Lower leg skin (tissue), 3 donors: ENCODE measurements around the gene F2RL1.

Experiments
- CTCF ChIP-seq, 3 donors: fragments of 450-650 bp; IDR thresholded peaks; one replicate each; pipeline ENCODE4 v1.5.1; 2016; ENCODE audit warnings: antibody characterized with exemption in 3 of 3, mild to moderate bottlenecking in 3 of 3, moderate library complexity in 2 of 3
- POLR2A ChIP-seq, 2 donors: fragments of 450-650 bp; IDR thresholded peaks; one replicate each; pipeline ENCODE4 v1.6.1; 2016 to 2017; ENCODE audit warnings: antibody characterized with exemption in 2 of 2, mild to moderate bottlenecking in 1 of 2, moderate library complexity in 1 of 2

- no peak for TF ChIP-seq POLR2A (IDR thresholded peaks at IDR 0.05)
- no peak for TF ChIP-seq CTCF (IDR thresholded peaks at IDR 0.05)
Measured at GRCh38 chr5:76859591-76860247, 40.9 kb downstream of the F2RL1 start.
